LNCaP clone FGC (cell line): ENCODE results near the gene PAPPA.
A peak's percentile ranks its signal among the peaks of the same experiment; 100 is the strongest.

Experiments
- DNase-seq: peaks from one replicate; pipeline ENCODE4 v3.0.0-alpha.2; 2011; ENCODE audit warnings: low read depth
- H3K4me3 ChIP-seq: 2 replicates; pipeline ENCODE4 v1.5.1; 2011; ENCODE audit warnings: mild to moderate bottlenecking, low read depth, low read length, control low read depth
- TF ChIP-seq, protein P1 (sequence below): IDR thresholded peaks from 2 replicates; pipeline ENCODE4 v1.5.1; 2012; ENCODE audit warnings: mild to moderate bottlenecking; ENCODE audit not compliant: control insufficient read depth, insufficient read depth; ENCODE audit errors: extremely low read depth

The PAPPA gene

DNA sequence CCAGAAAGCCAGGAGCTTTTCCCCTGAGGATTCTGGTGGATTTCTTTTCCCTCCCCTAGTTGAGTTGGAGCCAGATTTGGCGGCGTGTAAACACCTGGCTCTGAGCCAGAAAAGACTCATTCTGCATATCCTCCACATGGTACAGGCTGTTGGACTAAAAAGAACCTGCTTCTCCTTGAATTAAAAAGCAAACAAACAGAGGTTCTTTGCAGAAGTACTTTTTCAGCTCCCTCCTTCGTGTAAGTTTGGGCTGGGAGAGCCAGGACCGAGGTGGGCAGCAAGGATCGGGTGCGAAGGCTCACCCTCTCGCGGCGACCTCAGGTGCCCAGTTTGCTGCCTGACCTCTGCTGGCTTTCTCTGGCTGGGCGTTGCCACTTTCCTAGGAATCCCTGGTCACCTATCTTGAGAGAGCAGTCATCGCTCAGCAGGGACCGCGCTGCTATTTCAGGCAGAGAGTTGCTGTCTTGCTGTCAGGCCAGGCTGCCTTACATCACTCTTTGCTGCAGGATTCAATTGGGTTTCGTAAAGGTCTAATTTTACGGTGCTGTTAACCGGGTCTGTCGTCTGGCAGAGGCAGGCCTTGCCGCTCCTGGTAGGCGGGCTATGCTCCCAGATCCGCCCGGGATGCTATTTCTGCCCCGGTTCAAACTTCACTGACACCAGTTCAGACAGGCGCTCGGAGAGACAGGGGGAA is 3.2 kb downstream of the PAPPA start:
- TF ChIP-seq, protein P1, sequence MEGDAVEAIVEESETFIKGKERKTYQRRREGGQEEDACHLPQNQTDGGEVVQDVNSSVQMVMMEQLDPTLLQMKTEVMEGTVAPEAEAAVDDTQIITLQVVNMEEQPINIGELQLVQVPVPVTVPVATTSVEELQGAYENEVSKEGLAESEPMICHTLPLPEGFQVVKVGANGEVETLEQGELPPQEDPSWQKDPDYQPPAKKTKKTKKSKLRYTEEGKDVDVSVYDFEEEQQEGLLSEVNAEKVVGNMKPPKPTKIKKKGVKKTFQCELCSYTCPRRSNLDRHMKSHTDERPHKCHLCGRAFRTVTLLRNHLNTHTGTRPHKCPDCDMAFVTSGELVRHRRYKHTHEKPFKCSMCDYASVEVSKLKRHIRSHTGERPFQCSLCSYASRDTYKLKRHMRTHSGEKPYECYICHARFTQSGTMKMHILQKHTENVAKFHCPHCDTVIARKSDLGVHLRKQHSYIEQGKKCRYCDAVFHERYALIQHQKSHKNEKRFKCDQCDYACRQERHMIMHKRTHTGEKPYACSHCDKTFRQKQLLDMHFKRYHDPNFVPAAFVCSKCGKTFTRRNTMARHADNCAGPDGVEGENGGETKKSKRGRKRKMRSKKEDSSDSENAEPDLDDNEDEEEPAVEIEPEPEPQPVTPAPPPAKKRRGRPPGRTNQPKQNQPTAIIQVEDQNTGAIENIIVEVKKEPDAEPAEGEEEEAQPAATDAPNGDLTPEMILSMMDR, result 0 out of 2 replicates have a peak, but pooled peaks have one; percentile 4
- H3K4me3 ChIP-seq, result no peak overlapping the region
- peak; percentile 10 for DNase-seq

DNA sequence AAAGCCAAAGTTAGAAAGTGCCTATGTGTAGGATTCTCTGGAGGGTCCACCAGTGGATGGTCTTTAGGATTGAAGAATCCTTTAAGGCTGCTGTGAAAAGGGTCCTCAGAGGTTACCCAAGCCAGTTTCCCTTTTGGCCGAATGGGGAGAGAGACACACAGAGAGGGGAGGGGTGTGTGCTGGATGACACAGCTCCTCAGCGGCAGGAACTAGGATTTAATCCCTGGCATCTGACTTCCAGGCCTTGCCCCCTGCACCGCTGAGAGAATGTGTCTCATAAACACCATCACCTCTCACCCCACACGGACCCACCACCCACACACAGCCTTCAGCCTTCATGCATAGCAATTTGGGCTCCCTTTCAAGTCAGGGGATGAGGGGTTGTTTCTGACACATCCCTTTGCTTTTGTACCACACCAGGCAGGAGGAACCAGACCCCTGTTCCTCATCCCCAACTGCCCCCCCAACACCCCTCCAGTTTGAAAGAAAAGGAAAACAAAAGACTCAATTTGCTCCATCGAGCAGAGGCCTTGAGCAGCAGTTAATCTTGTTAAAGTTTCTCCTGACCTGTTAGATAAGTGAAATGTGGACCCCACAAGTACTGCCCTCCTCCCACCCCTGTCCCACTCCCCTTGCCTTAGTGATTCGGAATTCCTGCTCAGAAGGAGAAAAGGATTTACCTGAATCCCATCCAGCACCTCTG is 4.0 kb downstream of the PAPPA start:
- TF ChIP-seq, protein P1, result no peak
- no peak for DNase-seq
- H3K4me3 ChIP-seq, result no peak overlapping the region

DNA sequence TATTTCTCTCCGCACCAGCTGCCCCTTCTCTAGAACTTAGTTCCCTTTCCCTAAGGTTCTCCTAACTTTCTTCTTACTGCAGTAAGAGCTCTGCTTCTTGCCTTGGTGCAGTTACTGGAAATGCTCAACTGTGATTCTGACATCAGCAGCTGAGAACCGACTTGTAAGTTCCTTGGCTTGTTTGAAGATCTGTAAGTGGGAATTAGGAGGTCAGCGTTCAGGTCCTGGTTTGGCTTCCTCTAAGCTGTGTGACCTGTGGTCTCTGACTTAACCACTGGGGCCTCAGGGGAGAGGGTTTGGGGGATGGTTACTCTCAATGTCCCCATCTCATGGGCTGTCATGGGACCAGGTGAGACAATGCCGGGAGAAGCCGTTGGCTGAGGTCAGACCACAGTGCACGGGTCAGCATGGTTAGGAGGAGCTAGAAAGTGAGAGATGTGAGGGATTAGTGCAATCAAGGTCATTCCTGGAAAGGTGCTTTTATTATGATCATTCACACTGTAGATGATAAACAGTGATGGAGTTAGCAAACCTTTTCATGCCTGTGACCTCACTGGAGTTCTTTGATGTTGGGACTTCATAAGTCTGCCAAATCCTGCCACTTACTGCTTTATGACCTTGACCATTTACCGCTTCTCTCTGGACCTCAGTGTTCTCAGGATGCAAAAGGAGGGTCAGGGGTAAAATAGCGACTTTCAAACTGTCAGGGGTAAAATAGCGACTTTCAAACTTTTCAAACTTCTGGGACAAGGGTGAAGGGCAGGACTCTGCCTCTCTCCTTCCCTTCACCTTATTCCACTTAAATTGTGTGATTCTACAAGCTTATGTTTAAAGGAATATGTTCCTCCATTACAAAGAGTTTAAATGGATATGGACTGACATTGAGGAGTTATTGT is 7.3 kb downstream of the PAPPA start:
- DNase-seq, result no peak
- TF ChIP-seq, protein P1, result no peak
- H3K4me3 ChIP-seq, result no peak overlapping the region

DNA sequence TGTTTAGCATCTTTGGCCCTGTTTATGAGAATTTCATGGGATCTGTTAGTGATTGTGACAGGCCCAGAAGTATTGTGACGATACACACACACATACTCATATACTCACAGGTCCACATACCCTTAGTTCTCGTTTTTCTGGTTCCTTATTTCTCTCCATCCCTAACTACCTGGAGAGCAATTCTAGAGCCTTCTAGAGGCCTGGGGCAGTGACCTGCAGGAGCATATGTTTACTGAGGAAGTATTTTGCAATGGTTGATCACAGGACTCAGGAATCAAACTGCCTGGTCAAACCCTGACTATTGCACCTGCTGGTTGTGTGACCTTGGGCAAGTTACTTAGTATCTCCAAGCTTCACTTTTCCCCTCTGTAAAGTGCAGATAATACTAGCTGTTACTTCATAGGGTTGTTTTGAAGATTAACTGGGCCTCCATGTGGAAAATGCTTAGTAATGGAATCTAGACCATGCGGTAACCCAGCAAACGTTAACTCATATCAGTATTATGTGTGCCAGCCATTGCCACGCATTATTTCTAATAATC is 8.7 kb downstream of the PAPPA start:
- TF ChIP-seq, protein P1, result no peak
- DNase-seq, result no peak
- H3K4me3 ChIP-seq, result no peak overlapping the region

DNA sequence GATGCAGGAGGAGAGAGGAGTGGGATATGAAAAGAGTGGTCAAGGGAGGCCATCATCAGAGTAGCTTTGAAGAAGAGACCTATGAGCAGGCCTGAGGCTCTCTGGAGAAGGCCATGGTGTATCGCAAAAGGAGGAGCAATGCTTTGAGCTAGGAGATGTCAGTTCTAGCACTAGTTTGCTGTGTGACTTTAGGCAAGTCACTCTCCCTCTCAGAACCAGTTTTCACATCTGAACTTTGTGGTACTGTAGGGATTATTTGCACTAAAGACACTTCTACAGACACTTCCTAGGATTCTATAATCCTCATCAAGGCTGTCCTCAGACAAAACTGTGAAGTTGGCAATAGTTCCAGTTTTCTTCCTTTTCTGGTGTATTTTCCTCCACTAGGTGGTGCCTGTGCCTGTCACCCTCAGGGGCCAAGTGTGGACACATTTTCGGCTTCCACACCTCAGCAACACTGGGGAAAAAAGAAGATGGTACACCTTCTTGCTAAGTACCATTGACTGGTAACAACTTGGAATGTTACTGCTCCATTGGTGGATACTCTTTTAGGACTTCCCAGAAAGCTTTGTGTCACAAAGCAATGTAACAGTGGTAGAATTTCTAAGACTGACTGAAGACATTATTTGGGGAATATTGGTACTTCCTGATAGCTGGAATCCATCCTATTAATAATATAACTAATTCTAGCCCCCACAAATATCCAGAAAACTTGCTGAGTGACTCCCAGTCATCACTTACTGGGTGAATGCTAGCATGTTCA is 9.9 kb downstream of the PAPPA start:
- TF ChIP-seq, protein P1, result peak; percentile 61
- DNase-seq, result no peak

DNA sequence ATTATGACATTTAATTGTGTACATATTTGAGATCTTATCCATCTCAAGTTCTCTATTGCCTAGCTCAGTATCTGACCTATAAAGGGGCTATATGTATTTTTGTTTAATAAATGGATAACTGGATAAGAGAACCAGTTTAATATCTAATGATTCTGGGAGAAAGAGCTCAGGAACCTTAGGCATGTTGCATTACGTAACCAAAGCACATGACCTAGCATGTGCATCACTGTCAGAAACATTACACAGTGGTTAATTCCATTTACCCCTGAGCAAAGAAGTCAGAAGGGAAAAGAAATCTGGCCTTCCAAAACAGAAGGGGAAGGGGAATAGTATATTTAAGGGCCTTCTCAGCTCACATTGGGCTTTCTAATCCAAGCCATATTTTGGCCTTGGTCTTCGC is 12.3 kb downstream of the PAPPA start:
- no peak for DNase-seq
- TF ChIP-seq, protein P1, result no peak
- no peak overlapping the region for H3K4me3 ChIP-seq

More for the DNA sequence above, 9.9 kb downstream of the PAPPA start:
- H3K4me3 ChIP-seq, result no peak overlapping the region
